NCI-H2107 (cell line): ENCODE measurements around the gene CIC.

Experiments used
- DNase-seq: peaks from one replicate; lab custom pipeline; 2025; lab: John Stamatoyannopoulos, UW

The CIC gene

DNA sequence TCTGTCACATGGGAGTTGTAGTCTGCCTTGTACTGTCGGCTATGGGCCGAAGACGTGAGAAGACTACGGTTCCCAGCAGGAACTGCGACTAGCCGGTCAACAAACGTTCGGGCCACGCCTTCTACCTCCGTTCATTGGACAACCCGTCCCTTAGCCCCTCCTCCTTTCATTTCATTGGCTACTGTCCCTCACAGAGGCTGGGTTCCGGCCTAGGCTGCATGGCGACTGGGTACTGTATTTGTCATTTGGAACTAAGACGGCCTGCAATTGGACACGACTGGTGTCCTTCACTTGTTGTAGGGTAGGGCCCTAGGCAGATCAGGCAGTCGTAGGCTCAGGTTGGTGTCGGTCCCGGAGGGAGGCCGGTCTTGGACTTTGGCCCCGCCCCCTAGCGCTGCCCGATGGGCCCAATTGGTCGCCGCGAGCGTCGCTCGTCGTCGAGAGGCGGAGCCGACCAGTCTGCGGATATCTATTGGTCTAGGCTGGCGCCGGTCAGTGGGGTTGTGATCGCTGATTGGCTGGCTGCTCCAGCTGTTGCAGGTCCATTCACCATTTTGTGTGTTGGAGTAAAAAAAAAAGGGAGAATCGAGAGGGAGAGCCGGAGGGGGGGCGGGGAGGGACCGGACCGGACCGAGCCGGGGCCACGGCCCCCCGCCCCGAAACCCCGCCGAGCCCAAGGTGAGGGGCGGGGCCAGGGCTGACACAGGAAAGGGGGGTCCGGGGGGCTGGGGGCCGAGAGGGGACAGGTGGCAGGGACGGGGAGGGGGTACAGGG is at the start of gene CIC:
CIC (plus strand) TSS at position 549 of the 774 bp plus-strand sequence. CDS start 2,532 bp downstream, outside the sequence.
- peak; percentile 98 for DNase-seq

DNA sequence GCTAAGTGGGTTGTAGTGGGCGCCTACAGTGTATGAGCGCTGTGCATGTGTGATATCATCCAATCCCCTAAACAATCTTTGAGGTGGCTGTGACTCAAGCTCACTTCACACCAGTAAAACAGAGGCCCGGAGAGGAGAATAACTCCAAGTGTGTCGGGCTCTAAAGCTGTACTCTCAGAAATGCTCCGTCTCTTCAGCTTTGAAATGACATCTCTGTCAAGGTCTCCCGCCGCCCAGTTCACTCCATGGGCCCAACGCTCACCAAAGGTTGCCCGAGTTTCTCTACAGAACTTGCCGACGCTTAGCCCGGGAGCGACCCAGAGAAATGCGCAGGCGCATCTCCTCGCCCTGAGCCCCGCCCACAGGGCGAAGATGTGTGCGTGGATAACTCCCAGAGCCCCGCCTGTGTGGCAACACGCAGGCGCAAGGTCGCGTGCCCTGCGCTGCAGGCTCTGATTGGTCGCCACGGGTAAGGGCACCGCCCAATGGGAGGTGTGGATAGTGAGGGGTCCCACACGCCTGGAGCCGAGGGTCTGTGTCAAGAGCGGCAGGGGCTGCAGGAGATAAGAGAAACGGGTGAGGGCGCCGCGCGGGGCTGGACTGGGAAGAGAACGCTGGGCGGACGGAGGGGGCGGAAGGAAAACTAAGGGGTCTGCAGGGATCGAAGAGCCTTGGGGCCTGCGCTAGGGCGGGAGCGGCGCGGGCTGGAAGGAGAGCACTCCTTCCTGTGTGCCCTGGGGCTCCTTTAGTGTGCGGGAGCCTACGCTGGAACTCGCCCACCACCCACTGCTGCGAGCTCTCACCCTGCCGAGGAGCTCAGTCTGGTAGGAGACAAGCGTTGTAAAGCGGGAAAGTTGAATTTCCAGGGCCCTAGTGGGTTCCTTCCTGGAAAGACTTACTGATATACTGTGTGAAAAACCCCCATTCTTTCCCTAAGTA is 49.0 kb upstream of the CIC start, which contains the start of gene ZNF526:
ZNF526 (plus strand) TSS at position 501 of the 939 bp plus-strand sequence. CDS start 4,092 bp downstream, outside the sequence.
- DNase-seq: peak; percentile 91

DNA sequence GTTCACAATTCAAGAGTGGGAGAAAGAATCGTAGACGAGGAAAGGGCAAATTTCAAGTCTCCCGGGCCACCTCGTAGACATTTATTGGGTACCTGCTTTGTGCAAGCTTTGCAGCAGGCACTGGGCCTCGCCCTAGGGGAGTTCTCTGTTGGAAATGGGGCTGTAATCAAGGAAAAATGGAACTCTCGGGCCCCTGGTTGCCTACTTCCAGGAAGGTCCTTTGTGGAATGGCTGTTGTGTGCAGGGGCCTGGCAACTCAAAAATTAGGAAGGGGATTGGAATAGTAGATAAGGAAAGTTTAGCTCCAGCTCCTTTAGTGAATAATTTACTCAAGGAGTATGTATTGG is 48.3 kb upstream of the CIC start:
- no peak for DNase-seq

DNA sequence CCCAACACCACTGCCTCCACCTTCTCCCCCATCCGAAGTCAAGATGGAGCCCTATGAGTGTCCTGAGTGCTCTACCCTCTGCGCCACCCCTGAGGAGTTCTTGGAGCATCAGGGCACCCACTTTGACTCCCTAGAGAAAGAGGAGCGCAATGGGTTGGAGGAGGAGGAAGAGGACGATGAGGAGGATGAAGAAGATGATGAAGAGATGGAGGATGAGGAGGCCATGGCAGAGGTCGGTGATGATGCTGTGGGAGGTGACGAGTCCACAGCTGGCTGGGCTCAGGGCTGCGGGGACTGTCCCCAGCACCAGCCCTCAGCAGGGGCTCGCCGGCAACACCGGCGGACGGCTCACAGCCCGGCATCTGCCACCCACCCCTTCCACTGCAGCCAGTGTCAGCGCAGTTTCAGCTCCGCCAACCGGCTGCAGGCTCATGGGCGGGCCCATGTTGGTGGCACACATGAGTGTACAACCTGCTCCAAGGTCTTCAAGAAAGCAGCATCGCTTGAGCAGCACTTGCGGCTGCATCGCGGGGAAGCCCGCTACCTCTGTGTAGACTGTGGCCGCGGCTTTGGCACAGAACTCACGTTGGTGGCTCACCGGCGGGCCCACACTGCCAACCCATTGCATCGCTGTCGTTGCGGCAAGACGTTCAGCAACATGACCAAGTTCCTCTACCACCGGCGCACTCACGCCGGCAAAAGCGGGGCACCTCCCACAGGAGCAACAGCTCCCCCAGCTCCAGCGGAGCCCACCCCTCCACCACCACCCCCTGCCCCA is 43.9 kb upstream of the CIC start:
- DNase-seq: no peak

DNA sequence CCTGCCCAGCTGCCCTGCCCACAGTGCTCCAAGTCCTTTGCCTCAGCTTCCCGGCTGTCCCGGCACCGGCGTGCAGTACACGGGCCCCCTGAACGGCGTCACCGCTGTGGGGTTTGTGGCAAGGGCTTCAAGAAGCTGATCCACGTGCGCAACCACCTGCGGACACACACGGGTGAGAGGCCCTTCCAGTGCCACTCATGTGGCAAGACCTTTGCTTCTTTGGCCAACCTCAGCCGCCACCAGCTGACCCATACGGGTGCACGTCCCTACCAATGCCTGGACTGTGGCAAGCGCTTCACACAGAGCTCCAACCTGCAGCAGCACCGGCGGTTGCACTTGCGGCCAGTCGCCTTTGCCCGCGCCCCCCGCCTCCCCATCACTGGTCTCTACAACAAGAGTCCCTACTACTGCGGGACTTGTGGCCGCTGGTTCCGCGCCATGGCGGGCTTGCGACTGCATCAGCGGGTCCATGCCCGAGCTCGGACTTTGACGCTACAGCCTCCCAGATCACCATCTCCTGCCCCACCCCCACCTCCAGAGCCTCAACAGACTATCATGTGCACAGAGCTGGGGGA is 43.2 kb upstream of the CIC start:
- no peak for DNase-seq

DNA sequence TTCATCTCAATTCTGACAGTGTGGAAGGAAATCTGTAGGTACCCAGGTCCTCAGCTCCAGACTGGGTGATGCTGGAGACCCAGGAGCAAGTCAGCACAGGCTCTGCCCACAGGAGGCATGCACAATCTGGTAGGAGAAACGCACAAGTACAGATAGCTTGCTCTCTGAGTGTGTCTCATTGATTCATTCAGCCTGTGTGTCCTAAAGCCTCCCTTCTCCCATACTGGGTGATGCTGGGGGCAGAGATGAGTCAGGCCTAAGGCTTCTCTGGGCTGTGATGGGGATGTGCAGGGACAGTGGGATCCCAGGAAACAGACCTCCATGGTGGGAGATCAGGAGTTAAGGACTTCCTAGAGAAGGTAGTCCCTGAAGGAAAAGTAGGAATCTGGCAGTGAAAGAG is 42.2 kb upstream of the CIC start:
- DNase-seq: no peak

DNA sequence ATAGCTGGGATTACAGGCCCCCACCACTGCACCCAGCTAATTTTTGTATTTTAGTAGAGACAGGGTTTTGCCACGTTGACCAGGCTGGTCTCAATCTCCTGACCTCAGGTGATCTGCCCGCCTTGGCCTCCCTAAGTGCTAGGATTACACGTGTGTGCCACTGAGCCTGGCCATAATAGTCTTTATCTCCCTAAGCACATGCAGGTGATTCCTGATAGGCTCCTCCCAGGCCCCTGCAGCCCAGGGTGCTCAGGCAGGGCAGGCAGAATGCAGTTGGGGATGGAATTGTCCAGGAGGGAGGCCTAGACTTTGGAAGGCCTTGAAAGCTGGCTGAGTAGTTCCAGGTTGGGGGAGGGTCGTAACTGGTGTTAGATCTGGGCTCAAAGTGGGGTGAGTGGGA is 40.4 kb upstream of the CIC start:
- no peak for DNase-seq

DNA sequence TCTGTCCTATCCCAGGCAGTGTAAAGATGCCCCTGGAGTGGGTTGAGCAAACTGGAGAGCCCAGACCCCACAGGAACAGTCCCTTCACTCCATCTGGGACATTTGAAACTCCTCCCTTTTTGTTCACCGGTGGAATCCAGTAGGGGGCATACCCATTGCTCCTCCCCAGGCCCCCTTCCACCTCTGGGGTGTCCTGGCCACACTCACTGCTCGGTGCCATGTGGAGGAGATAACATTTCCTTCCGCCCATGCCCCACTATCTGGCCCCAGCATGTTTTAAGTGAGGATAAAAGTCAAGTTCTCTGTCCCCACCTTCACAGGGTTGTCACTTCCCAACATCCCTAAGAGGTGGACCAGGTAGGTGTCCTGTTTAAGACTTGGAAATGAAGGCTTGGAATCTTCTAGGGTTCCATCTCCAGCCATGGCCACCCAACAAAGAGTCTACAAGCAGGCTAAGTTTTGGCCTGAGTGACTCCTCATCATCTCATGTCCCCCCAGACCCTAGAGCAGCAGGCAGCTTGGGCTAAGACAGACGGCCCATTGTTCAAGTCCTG is 39.7 kb upstream of the CIC start:
- DNase-seq: no peak

DNA sequence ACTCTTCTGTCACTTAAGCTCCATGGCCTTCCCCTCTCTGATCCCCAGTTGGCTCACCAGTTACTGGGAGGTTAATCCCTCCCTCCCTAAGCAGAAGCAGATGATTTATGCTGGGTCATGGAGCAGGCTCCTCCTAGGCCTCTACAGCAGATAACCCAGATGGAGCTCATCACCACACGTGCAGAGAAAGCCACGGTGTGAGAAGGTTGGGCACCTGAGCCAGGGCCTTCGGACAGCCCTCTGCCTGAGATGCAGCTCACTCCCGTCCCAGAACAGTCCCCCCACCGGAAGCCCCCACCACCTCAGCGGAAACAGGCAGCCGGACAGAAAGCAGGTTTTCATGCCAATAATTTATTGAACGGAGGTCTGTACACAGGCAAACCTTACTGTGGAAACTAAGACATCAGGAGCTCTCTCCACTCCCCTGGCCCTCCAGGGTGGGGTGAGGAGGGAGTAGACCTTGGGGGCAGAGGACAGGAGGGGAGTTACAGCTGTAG is 39.1 kb upstream of the CIC start:
- DNase-seq: no peak

DNA sequence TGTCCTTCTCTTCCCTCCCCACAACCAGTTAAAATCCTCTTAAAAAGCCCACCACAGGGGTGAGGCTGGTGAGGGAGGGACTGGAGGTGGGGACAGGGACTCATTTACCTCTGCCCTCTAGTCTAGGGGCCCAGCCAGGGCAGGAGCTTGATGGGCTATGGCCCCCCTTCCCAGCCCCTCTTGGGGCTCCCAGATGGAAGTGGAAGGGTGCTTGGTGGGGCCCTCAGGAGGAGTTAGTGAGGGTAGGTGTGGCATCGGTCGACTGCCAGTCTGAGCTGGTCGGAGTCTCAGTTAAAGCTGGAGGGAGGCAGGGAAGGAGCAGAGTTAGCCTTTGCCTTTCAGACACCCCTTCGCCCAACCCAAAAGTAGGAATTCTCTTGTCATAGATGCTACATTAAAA is 38.5 kb upstream of the CIC start:
- DNase-seq: no peak

DNA sequence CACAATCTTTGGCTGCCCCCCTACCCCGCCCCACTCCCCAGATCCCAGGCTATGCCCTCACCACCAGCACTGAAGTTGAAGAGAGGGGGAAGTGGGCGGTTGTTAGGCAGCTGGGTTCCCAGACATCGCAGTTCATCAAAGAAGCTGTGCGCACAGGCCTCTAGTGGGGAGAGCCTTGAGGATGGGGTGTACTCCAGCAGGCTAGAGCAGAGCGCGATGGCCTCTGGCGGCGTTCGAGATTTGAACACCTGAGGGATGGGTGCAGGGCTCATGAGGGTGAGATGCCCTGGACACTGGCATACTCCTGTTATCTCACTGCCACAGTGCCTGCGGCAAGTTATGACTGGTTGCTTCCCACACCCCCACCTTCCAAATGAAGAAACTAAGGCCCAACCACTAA is 36.6 kb upstream of the CIC start:
- no peak for DNase-seq

DNA sequence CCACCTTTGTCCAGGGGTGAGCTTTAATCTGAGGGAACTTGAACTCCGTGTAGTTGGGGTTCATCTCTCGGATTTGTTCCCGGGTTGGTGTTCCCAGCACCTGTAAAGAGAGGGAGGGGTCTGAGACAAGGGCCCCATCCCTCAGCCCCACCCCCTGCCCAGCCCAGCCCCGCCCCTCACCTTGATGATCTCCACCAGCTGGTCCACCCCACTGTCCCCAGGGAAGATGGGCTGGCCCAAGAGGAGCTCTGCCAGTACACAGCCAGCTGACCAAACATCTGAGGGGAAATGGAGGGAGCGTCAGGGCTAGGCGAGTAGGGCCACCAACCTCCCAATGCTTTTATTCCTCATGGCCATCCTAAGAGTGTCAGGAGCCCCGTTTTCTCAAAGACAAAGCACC is 35.9 kb upstream of the CIC start:
- DNase-seq: no peak

DNA sequence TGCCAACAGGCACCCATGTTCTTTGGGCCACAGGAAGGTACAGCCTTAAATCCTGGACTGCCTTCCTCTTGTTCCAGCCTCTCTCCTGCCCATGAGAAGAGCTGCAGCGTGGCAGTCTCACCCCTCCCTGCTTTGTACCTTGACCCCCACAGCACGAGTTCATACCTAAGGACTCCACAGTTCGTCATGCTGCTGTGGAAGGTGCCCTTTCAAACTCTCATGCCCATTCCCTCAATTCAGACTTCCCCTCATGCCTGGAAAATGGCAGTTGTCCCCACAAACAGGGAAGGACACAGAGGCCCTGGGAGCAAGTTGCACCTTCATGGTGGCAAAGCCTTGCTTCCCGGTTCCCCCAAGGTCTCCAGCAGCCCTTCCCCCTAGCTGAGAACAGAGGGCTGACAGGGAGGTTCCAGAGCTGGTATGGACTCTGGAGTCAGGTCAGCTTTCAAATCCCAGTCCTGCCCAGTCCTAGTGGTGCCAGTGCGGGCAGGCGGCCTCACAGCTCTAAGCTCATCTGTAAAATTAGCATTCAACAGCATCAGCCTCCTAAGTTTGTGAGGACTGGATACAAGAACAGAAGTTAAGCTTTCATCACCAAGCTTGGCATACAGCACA is 35.3 kb upstream of the CIC start:
- no peak for DNase-seq

DNA sequence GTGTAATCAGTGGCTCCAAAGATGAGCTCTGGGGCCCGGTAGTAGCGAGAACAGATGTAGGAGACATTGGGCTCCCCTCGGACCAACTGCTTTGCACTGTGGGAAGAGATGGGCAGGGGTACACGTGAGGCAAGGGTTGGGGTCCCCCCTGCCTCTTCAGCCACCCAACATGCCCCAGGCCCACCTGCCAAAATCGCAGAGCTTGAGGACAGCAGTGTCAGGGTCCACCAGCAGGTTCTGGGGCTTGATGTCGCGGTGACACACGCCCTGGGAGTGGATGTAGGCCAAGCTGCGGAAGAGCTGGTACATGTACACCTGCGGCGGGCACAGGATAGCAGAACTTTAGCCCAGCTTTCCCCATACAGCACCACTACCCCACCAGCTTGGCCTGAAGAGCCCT is 34.7 kb upstream of the CIC start:
- DNase-seq: no peak

DNA sequence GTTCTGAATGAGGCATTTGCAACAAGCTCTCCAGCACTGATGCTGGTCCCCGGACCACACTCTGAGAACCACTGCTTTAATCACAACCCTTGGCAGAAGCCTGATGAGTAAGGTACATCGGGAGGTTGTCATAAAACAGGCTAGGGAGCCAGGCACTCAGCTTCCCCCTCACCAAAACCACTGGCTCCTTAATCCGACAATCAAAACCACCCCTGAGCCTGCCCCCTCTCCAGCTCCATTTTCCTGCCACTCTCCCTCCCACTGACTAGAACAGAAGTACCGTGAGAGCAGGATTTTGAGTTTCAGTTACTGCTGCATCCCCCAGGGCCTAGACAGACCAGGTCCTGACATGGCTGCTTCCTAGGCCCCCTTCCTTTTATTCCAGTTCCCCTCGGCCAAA is 33.9 kb upstream of the CIC start:
- no peak for DNase-seq

DNA sequence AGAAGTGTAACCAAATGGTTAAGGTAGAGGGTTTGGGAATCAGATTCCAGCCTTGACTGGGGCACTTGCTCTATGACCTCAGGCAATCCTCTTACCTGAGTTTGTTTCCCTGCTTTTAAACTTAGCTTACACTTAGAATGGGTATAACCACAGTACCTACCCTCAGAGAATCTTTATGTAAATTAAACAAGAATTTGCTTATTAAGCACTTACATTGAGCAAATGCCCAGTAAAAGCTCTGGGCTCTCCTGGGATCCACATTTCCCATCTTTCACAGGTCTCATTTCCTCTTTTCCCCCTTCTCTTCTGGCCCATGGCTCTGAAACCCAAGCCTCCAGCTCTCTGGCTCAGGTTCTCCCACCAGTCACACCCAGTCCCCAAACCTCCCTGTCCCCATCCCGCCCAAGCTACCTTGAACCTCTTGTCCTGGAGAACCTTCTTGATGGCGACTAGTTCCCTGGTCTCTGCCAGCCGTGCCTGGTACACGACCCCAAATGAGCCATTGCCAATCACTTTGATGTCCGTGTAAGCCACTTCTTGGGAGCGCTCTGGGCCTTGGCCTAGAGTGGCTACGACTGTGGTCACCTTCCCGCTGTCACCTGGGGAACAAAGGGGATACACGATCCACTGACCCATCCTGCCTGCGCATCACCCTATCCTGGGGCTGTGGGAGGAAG is 29.4 kb upstream of the CIC start:
- no peak for DNase-seq

DNA sequence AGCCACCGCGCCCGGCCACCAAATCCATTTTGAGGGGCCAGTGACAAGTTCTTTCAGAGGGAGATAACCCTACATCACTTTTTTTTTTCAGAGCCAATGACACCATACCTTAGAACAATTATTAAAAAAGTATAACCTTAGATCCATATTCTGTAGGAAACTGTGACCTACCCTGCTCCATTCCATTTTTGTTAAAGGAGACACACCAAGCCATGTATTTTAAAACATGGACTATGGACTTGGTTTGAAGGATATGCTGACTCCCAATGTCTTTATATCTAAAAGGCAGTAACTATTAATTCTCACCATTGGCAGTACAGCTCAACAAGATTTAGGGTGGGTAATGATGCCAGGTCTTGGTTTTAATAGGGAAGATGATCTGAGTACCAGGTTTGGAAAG is 27.8 kb upstream of the CIC start:
- no peak for DNase-seq

DNA sequence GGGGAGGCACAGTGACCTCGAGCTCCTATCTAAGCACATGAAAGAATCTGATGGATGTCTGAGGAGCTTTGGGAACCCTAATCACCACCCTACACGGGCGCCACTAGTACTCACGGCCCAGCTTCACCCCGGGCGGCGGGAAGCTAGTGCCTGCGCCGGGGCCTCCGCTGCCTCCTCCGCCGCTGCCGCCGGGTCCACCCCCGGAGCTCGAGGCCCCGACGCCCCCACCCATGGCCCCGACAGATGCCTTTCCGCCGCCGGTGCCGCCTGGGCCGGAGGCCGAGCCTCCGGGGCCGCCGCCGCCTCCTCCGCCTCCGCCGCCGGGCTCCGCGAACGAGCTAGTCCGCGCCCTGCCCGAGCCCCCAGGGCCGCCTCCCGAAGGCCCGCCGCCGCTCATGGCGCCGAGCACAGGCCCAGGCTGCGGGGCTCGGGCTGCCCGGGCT is 27.0 kb upstream of the CIC start:
- no peak for DNase-seq

DNA sequence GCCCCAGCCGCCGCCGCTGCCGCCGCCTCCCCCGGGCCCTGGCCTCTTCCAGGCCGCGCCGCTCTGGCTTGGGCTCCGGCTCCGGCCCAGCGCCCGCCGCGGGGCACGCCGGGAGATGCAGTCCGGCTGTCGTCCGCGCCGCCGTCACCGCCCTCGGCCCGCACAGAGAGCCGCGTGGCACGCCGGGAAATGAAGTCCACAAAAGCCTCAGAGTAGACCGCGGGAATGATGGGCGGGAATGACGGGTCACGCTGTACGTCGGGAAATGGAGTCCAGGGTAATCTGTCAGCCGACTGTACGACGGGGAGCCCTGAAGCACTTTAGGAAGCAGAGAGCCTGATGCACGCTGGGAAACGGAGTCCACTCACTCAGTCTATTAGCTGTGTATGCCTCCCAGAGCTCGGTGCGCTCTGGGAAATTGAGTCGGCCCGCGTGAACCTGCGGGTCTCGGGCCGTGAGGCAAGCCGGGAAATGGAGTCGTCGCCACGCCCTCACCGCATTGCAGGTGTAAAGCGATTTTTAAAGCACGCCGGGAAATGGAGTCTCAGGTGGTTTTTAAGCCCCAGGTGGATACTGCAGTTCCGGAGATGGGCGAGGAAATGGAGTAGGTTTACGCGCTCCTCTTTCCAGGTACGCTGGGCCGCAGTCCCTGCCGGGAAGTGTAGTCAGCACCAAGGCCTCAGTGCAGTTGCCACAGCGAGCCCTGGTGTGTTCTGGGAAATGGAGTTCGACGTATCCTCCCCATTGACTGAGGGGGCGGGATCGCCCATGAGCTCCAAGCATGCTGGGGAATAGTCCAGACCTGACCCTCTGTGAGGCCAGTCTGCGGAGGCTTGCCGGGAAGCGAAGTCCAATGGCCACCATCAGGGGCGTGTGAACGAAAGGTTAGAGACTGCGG is 26.3 kb upstream of the CIC start, which contains the start of gene GSK3A:
GSK3A (minus strand) TSS at position 91 of the 898 bp plus-strand sequence. CDS start 137 bp downstream, outside the sequence.
- DNase-seq: peak; percentile 98
